Inferior parietal cortex (tissue), 1 donor: ENCODE data around the gene SNTB2.
"Not testable (repeated sequence)": the region's sequence is repeated elsewhere in the genome, so short reads cannot be mapped to it uniquely, and the experiment has no call there.

Source experiments
- DNase-seq: peaks from one replicate; pipeline ENCODE4 v3.0.0-alpha.2; 2016; ENCODE audit errors: extremely low spot score

SNTB2 gene

GRCh38 chr16:69186642-69187445 lies at the start of gene SNTB2:
SNTB2 (plus strand) TSS chr16:69187164; CDS start chr16:69187167, 3 bp downstream.
- DNase-seq, result peak; percentile 91

- DNase-seq, result no peak
Observed at GRCh38 chr16:69138608-69139007, 48.4 kb upstream of the SNTB2 start.

GRCh38 chr16:69139464-69139863 lies 47.5 kb upstream of the SNTB2 start:
- DNase-seq, result not testable (repeated sequence)

- DNase-seq, result no peak
Observed at GRCh38 chr16:69141014-69141413, 46.0 kb upstream of the SNTB2 start.

GRCh38 chr16:69141936-69142335 lies 45.0 kb upstream of the SNTB2 start:
- DNase-seq, result no peak

- DNase-seq, result no peak
Observed at GRCh38 chr16:69143116-69143515, 43.8 kb upstream of the SNTB2 start.

- no peak for DNase-seq
Observed at GRCh38 chr16:69145658-69146057, 41.3 kb upstream of the SNTB2 start.

- not testable (repeated sequence) for DNase-seq
Observed at GRCh38 chr16:69149621-69150020, 37.3 kb upstream of the SNTB2 start.

GRCh38 chr16:69150146-69150865 lies 36.7 kb upstream of the SNTB2 start:
- peak; percentile 93 for DNase-seq

- DNase-seq, result peak; percentile 60
Observed at GRCh38 chr16:69157196-69157595, 29.8 kb upstream of the SNTB2 start.

- no peak for DNase-seq
Observed at GRCh38 chr16:69160192-69160591, 26.8 kb upstream of the SNTB2 start.

GRCh38 chr16:69165584-69165983 lies 21.4 kb upstream of the SNTB2 start:
- DNase-seq, result no peak

GRCh38 chr16:69166221-69166833 lies 20.6 kb upstream of the SNTB2 start:
- DNase-seq, result no peak

GRCh38 chr16:69166946-69167930 lies 19.7 kb upstream of the SNTB2 start:
- DNase-seq, result no peak

GRCh38 chr16:69169051-69169450 lies 17.9 kb upstream of the SNTB2 start:
- DNase-seq, result no peak

- no peak for DNase-seq
Observed at GRCh38 chr16:69169607-69170352, 17.2 kb upstream of the SNTB2 start.

GRCh38 chr16:69171325-69172084 lies 15.5 kb upstream of the SNTB2 start:
- DNase-seq, result no peak

- DNase-seq, result no peak
Observed at GRCh38 chr16:69176033-69176800, 10.7 kb upstream of the SNTB2 start.

GRCh38 chr16:69179328-69180010 lies 7.5 kb upstream of the SNTB2 start:
- DNase-seq, result no peak
